ENCODE data around the gene FBXO8. TPM values are rescaled to one million over a fixed set of nuclear protein-coding genes. Genes with fewer than 3 reads are reported as not detected.

FBXO8 gene
- total RNA-seq, 2 experiments from 2014 or later, result 12.6 to 12.7 TPM

GRCh38 chr4:174244441-174244840 lies 39.0 kb downstream of the FBXO8 start:
- Histone ChIP-seq H3K4me1 (ENCODE audit: insufficient read depth, low read length, poor library complexity, severe bottlenecking) (no peaks in the 10 kb centered on the region), H3K27ac (ENCODE audit: low read depth, low read length, poor library complexity, severe bottlenecking) (no peak overlapping the region), H4K20me1 (ENCODE audit: insufficient read depth, low read length) (no peaks in the 10 kb centered on the region), H3K36me3 (ENCODE audit: insufficient read depth, low read length) (no peaks in the 10 kb centered on the region), H3K4me3 (ENCODE audit: low read depth, low read length, poor library complexity, severe bottlenecking) (no peak overlapping the region), H3K9me2 (ENCODE audit: insufficient read depth, low read length) (no peaks in the 10 kb centered on the region), H3K4me2 (ENCODE audit: low read length) (no peak overlapping the region), H2AFZ (ENCODE audit: low read length) (no peak overlapping the region), H3K9me3 (ENCODE audit: low read length) (no peaks in the 10 kb centered on the region), H3K79me2 (ENCODE audit: insufficient read depth, low read depth, low read length) (no peaks in the 10 kb centered on the region)
- CTCF ChIA-PET (ENCODE audit: unreplicated experiment), result no interaction called here
- POLR2A ChIA-PET, result interaction anchor here (0.6 to 1.1 kb wide), 2 partner anchors 32 to 403 kb away, joined by 3 read pairs; no protein-coding TSS in a partner anchor
- TF ChIP-seq CTCF (conservative IDR thresholded peaks at IDR 0.05; ENCODE audit: low read length) (no peak), EZH2phosphoT487 (IDR thresholded peaks at IDR 0.05; ENCODE audit: borderline replicate concordance, low read depth, low read length) (no peak)
- no TSS peak for BruUV-seq (replicated peaks)
- DNase-seq (ENCODE audit: low spot score), result no peak
- intact Hi-C loops (cut with micrococcal nuclease; ENCODE audit: unreplicated experiment), result no loop called here

GRCh38 chr4:174241162-174241561 lies 42.3 kb downstream of the FBXO8 start:
- H3K9me3 ChIP-seq (ENCODE audit: low read length), result no peaks in the 10 kb centered on the region
- CTCF ChIA-PET (ENCODE audit: unreplicated experiment), result no interaction called here
- intact Hi-C loops (cut with micrococcal nuclease; ENCODE audit: unreplicated experiment), result no loop called here
- POLR2A ChIA-PET, result interaction anchor here (0.6 to 1.4 kb wide), 5 partner anchors 16 to 107 kb away, joined by 3 to 4 read pairs (median 3); no protein-coding TSS in a partner anchor
- BruUV-seq (replicated peaks), result no TSS peak
- H3K27ac ChIP-seq (ENCODE audit: low read depth, low read length, poor library complexity, severe bottlenecking), result no peak overlapping the region
- no peak overlapping the region for H2AFZ ChIP-seq (ENCODE audit: low read length)
- no peaks in the 10 kb centered on the region for H3K79me2 ChIP-seq (ENCODE audit: insufficient read depth, low read depth, low read length)
- no peak for DNase-seq (ENCODE audit: low spot score)
- no peaks in the 10 kb centered on the region for H3K9me2 ChIP-seq (ENCODE audit: insufficient read depth, low read length)
- H3K4me3 ChIP-seq (ENCODE audit: low read depth, low read length, poor library complexity, severe bottlenecking), result no peak overlapping the region
- no peaks in the 10 kb centered on the region for H3K36me3 ChIP-seq (ENCODE audit: insufficient read depth, low read length)
- H3K4me1 ChIP-seq (ENCODE audit: insufficient read depth, low read length, poor library complexity, severe bottlenecking), result no peaks in the 10 kb centered on the region
- no peaks in the 10 kb centered on the region for H4K20me1 ChIP-seq (ENCODE audit: insufficient read depth, low read length)
- H3K4me2 ChIP-seq (ENCODE audit: low read length), result no peak overlapping the region
- TF ChIP-seq CTCF (conservative IDR thresholded peaks at IDR 0.05; ENCODE audit: low read length) (no peak), EZH2phosphoT487 (IDR thresholded peaks at IDR 0.05; ENCODE audit: borderline replicate concordance, low read depth, low read length) (no peak)

- ChIA-PET CTCF (ENCODE audit: unreplicated experiment) (no interaction called here), POLR2A (no interaction called here)
- Histone ChIP-seq H3K27ac (ENCODE audit: low read depth, low read length, poor library complexity, severe bottlenecking) (no peak overlapping the region), H3K4me3 (ENCODE audit: low read depth, low read length, poor library complexity, severe bottlenecking) (no peak overlapping the region), H3K9me2 (ENCODE audit: insufficient read depth, low read length) (no peaks in the 10 kb centered on the region), H3K79me2 (ENCODE audit: insufficient read depth, low read depth, low read length) (no peaks in the 10 kb centered on the region), H2AFZ (ENCODE audit: low read length) (no peak overlapping the region), H3K36me3 (ENCODE audit: insufficient read depth, low read length) (no peaks in the 10 kb centered on the region), H3K9me3 (ENCODE audit: low read length) (no peaks in the 10 kb centered on the region), H4K20me1 (ENCODE audit: insufficient read depth, low read length) (no peaks in the 10 kb centered on the region), H3K4me1 (ENCODE audit: insufficient read depth, low read length, poor library complexity, severe bottlenecking) (no peaks in the 10 kb centered on the region), H3K4me2 (ENCODE audit: low read length) (no peak overlapping the region)
- intact Hi-C loops (cut with micrococcal nuclease; ENCODE audit: unreplicated experiment), result no loop called here
- TF ChIP-seq CTCF (conservative IDR thresholded peaks at IDR 0.05; ENCODE audit: low read length), result no peak
- no peak for DNase-seq (ENCODE audit: low spot score)
- no TSS peak for BruUV-seq (replicated peaks)
These were observed 47.1 kb downstream of the FBXO8 start for GRCh38 chr4:174236359-174236758.

Data from OCI-LY7 (cell line).